ENCODE data around the gene THSD7B. TPM values are rescaled to one million over a fixed set of nuclear protein-coding genes. Genes with fewer than 3 reads are reported as not detected.

The THSD7B gene
- polyA plus RNA-seq, 1 donor from 2014 or later, result 0.46 TPM

- Histone ChIP-seq H3K27me3 (ENCODE audit: insufficient read depth, low read depth, low read length) (no peaks in the 10 kb centered on the region), H3K27ac (ENCODE audit: low read length) (no peak overlapping the region), H3K9me2 (ENCODE audit: insufficient read depth, low read length) (no peaks in the 10 kb centered on the region), H3K9me3 (ENCODE audit: low read length) (no peaks in the 10 kb centered on the region), H3K9ac (ENCODE audit: low read length) (no peak overlapping the region), H3K4me2 (ENCODE audit: low read length) (no peak overlapping the region), H4K20me1 (ENCODE audit: insufficient read depth) (no peaks in the 10 kb centered on the region), H3K36me3 (ENCODE audit: insufficient read depth, low read length) (no peaks in the 10 kb centered on the region), H2AFZ (ENCODE audit: low read depth, low read length) (no peak overlapping the region), H3K4me3 (ENCODE audit: low read length) (no peak overlapping the region), H3F3A (ENCODE audit: insufficient read depth, low read length, poor library complexity, severe bottlenecking) (no peaks in the 10 kb centered on the region), H3K79me2 (replicated peaks; ENCODE audit: insufficient read depth, low read length) (no peaks in the 10 kb centered on the region)
- TF ChIP-seq EZH2 (IDR thresholded peaks at IDR 0.05; ENCODE audit: borderline replicate concordance, insufficient read depth, low read length, poor library complexity, severe bottlenecking) (no peak), REST (IDR thresholded peaks at IDR 0.05; ENCODE audit: borderline replicate concordance) (no peak), TAF1 (IDR thresholded peaks at IDR 0.05; ENCODE audit: low read depth) (no peak), MXI1 (conservative IDR thresholded peaks at IDR 0.05; ENCODE audit: poor library complexity, severe bottlenecking) (no peak), RAD21 (conservative IDR thresholded peaks at IDR 0.05) (no peak), SMC3 (conservative IDR thresholded peaks at IDR 0.05; ENCODE audit: poor library complexity) (no peak), CTCF (IDR thresholded peaks at IDR 0.05; ENCODE audit: poor library complexity, severe bottlenecking) (no peak), EP300 (conservative IDR thresholded peaks at IDR 0.05; ENCODE audit: poor library complexity, severe bottlenecking) (no peak), POLR2AphosphoS5 (IDR thresholded peaks at IDR 0.05) (no peak)
Observed at GRCh38 chr2:137658433-137658832, 893.1 kb downstream of the THSD7B start.

DNA sequence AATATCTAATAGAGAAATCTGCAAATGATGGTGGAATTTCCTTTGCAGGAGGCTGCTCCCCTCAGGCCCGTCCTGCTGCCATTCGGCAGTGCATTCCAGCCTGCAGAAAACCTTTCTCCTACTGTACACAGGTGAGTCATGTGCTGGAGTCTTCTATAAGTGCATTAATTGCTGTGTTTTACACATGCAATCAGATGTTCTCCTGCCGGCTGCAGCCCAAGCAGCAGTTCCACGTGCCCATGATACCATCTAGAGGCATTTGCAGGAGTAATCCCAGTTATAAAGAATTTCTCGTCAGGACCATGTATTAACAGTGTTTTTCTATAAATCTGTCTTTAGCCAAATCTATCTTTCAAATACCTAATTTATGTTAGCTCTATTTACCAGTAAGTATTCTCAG, 894.3 kb downstream of the THSD7B start:
- no peaks in the 10 kb centered on the region for H3K9me2 ChIP-seq (ENCODE audit: insufficient read depth, low read length)
- H3K27me3 ChIP-seq (ENCODE audit: insufficient read depth, low read depth, low read length), result no peaks in the 10 kb centered on the region
- no peaks in the 10 kb centered on the region for H3K79me2 ChIP-seq (replicated peaks; ENCODE audit: insufficient read depth, low read length)
- H3K9me3 ChIP-seq (ENCODE audit: low read length), result no peaks in the 10 kb centered on the region
- no peak overlapping the region for H2AFZ ChIP-seq (ENCODE audit: low read depth, low read length)
- H4K20me1 ChIP-seq (ENCODE audit: insufficient read depth), result no peaks in the 10 kb centered on the region
- H3F3A ChIP-seq (ENCODE audit: insufficient read depth, low read length, poor library complexity, severe bottlenecking), result no peaks in the 10 kb centered on the region
- H3K4me3 ChIP-seq (ENCODE audit: low read length), result no peak overlapping the region
- H3K9ac ChIP-seq (ENCODE audit: low read length), result no peak overlapping the region
- no peaks in the 10 kb centered on the region for H3K36me3 ChIP-seq (ENCODE audit: insufficient read depth, low read length)
- H3K4me2 ChIP-seq (ENCODE audit: low read length), result no peak overlapping the region
- TF ChIP-seq CTCF (IDR thresholded peaks at IDR 0.05; ENCODE audit: poor library complexity, severe bottlenecking) (peak; percentile 69), EP300 (conservative IDR thresholded peaks at IDR 0.05; ENCODE audit: poor library complexity, severe bottlenecking) (no peak), EZH2 (IDR thresholded peaks at IDR 0.05; ENCODE audit: borderline replicate concordance, insufficient read depth, low read length, poor library complexity, severe bottlenecking) (no peak), RAD21 (conservative IDR thresholded peaks at IDR 0.05) (peak; percentile 81), POLR2AphosphoS5 (IDR thresholded peaks at IDR 0.05) (no peak), SMC3 (conservative IDR thresholded peaks at IDR 0.05; ENCODE audit: poor library complexity) (peak; percentile 76), TAF1 (IDR thresholded peaks at IDR 0.05; ENCODE audit: low read depth) (no peak)
- H3K27ac ChIP-seq (ENCODE audit: low read length), result no peak overlapping the region
